OCI-LY3 (cell line): ENCODE measurements around the gene CALD1.

Experiments
- H2AFZ ChIP-seq: fragments of 200-600, 300-600 bp; shearing (Covaris generic); 2 replicates; pipeline ENCODE4 v1.6.0; 2014; ENCODE audit warnings: antibody characterized with exemption, low read depth, low read length
- H3K27ac ChIP-seq: fragments of 200-600, 300-600 bp; sonication (generic); 2 replicates; pipeline ENCODE4 v1.5.1; 2014; ENCODE audit warnings: mild to moderate bottlenecking, low read length, moderate library complexity, mixed read lengths
- H3K27me3 ChIP-seq: fragments of 200-600, 300-600 bp; sonication (generic); 2 replicates; pipeline ENCODE4 v1.6.1; 2014; ENCODE audit warnings: low read depth, low read length, mixed read lengths
- H3K36me3 ChIP-seq: fragments of 200-600, 300-600 bp; sonication (generic); replicated peaks from 2 replicates; pipeline ENCODE3; 2014; ENCODE audit warnings: low read depth, low read length, mixed read lengths
- H3K4me1 ChIP-seq: fragments of 300-600, 200-600 bp; sonication (generic); 2 replicates; pipeline ENCODE4 v1.6.1; 2014; ENCODE audit warnings: low read length, mixed read lengths
- H3K4me2 ChIP-seq: fragments of 200-600, 300-600 bp; sonication (generic); 2 replicates; pipeline ENCODE4 v1.6.1; 2014; ENCODE audit warnings: low read length, mixed read lengths
- H3K4me3 ChIP-seq: fragments of 300-600, 200-600 bp; sonication (generic); 2 replicates; pipeline ENCODE4 v1.5.1; 2014; ENCODE audit warnings: antibody characterized with exemption, mild to moderate bottlenecking, low read length, moderate library complexity
- H3K79me2 ChIP-seq: fragments of 300-600, 200-600 bp; shearing (Covaris generic); 2 replicates; pipeline ENCODE4 v1.6.1; 2014; ENCODE audit warnings: mild to moderate bottlenecking, low read length, mixed read lengths
- H3K9ac ChIP-seq: fragments of 300-600, 200-600 bp; shearing (Covaris generic); 2 replicates; pipeline ENCODE4 v1.6.0; 2014; ENCODE audit warnings: mild to moderate bottlenecking, low read length, moderate library complexity
- H3K9me3 ChIP-seq: fragments of 200-600, 300-600 bp; shearing (Covaris generic); 2 replicates; pipeline ENCODE4 v1.6.1; 2014; ENCODE audit warnings: low read length, mixed read lengths; ENCODE audit not compliant: insufficient read depth
- H4K20me1 ChIP-seq: fragments of 200-600, 300-600 bp; sonication (generic); 2 replicates; pipeline ENCODE4 v1.6.1; 2016; ENCODE audit warnings: low read length, mixed read lengths; ENCODE audit not compliant: insufficient read depth
- CTCF ChIP-seq: fragments of 200-600, 300-600 bp; sonication (generic); IDR thresholded peaks from 2 replicates; pipeline ENCODE4 v1.5.1; 2014; ENCODE audit warnings: antibody characterized with exemption, low read length, low read depth
- EZH2phosphoT487 ChIP-seq: fragments of 200-600 bp; shearing (Covaris generic); IDR thresholded peaks from 2 replicates; pipeline ENCODE4 v1.6.1; 2018; ENCODE audit warnings: antibody characterized with exemption, mixed run types, low read depth

The CALD1 gene

GRCh38 chr7:134939136-134939535, 159.7 kb downstream of the CALD1 start:
- no peak overlapping the region for H3K9ac ChIP-seq
- no peaks in the 10 kb centered on the region for H4K20me1 ChIP-seq
- no peaks in the 10 kb centered on the region for H3K36me3 ChIP-seq
- peaks cover 5% of the 10 kb centered on the region for H3K4me1 ChIP-seq
- no peak overlapping the region for H3K4me2 ChIP-seq
- no peaks in the 10 kb centered on the region for H3K79me2 ChIP-seq
- H3K4me3 ChIP-seq, result no peak overlapping the region
- no peaks in the 10 kb centered on the region for H3K9me3 ChIP-seq
- H3K27me3 ChIP-seq, result peaks cover 29% of the 10 kb centered on the region
- no peak overlapping the region for H3K27ac ChIP-seq
- no peak overlapping the region for H2AFZ ChIP-seq
- no peak for TF ChIP-seq CTCF
- TF ChIP-seq EZH2phosphoT487, result no peak

DNA sequence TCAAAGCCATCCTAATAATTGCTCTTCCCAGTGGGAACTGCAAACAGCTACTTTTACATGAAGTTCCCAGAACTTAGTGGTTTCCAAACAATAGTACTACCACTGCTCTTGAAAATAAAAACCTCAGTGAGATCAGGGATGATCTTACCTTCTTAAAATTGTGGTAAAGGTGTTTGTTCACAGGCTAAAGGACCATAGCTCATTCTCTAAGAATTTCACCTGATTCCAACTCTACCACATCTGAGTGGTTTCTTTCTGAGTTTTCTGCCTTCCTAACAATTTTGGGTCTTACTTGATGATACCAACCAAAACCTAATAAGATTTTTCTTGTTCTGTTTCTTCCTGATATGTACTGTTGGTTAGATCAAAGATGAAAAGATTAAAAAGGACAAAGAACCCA, 161.3 kb downstream of the CALD1 start:
- peaks cover 40% of the 10 kb centered on the region for H3K27me3 ChIP-seq
- no peak overlapping the region for H3K9ac ChIP-seq
- no peaks in the 10 kb centered on the region for H3K79me2 ChIP-seq
- peaks cover 6% of the 10 kb centered on the region for H3K4me1 ChIP-seq
- H2AFZ ChIP-seq, result no peak overlapping the region
- H3K4me2 ChIP-seq, result no peak overlapping the region
- TF ChIP-seq CTCF, result no peak
- no peak overlapping the region for H3K27ac ChIP-seq
- H3K9me3 ChIP-seq, result no peaks in the 10 kb centered on the region
- H3K36me3 ChIP-seq, result no peaks in the 10 kb centered on the region
- H3K4me3 ChIP-seq, result no peak overlapping the region
- no peaks in the 10 kb centered on the region for H4K20me1 ChIP-seq

GRCh38 chr7:134941185-134941900, 161.9 kb downstream of the CALD1 start:
- Histone ChIP-seq H3K9ac (no peak overlapping the region), H3K27ac (no peak overlapping the region), H3K4me3 (no peak overlapping the region), H4K20me1 (no peaks in the 10 kb centered on the region), H3K27me3 (peaks cover 45% of the 10 kb centered on the region), H2AFZ (no peak overlapping the region), H3K36me3 (no peaks in the 10 kb centered on the region), H3K9me3 (no peaks in the 10 kb centered on the region), H3K4me1 (peaks cover 6% of the 10 kb centered on the region), H3K79me2 (no peaks in the 10 kb centered on the region), H3K4me2 (no peak overlapping the region)
- TF ChIP-seq CTCF (no peak), EZH2phosphoT487 (no peak)

- no peak overlapping the region for H3K9ac ChIP-seq
- H3K4me2 ChIP-seq, result no peak overlapping the region
- TF ChIP-seq EZH2phosphoT487 (no peak), CTCF (no peak)
- H3K4me1 ChIP-seq, result peaks cover 6% of the 10 kb centered on the region
- H4K20me1 ChIP-seq, result no peaks in the 10 kb centered on the region
- no peaks in the 10 kb centered on the region for H3K79me2 ChIP-seq
- H3K4me3 ChIP-seq, result no peak overlapping the region
- H3K27me3 ChIP-seq, result peaks cover 46% of the 10 kb centered on the region
- H2AFZ ChIP-seq, result no peak overlapping the region
- no peaks in the 10 kb centered on the region for H3K36me3 ChIP-seq
- no peaks in the 10 kb centered on the region for H3K9me3 ChIP-seq
- H3K27ac ChIP-seq, result no peak overlapping the region
Observed at GRCh38 chr7:134941952-134942351, 162.5 kb downstream of the CALD1 start.
